DOHH2 (cell line): Measurements from ENCODE around the gene FAM217A.

ENCODE experiments used
- EZH2phosphoT487 ChIP-seq: fragments of 200-600 bp; sonication (generic); IDR thresholded peaks from 2 replicates; pipeline ENCODE4 v1.6.1; 2017; ENCODE audit warnings: borderline replicate concordance, mild to moderate bottlenecking, antibody characterized with exemption, low read length, moderate library complexity, mixed read lengths
- TF ChIP-seq, protein P1 (sequence below): fragments of 200-600 bp; sonication (generic); IDR thresholded peaks from one replicate; pipeline ENCODE4 v1.5.1; 2014; ENCODE audit warnings: antibody characterized with exemption, mild to moderate bottlenecking, low read depth, low read length; ENCODE audit not compliant: poor library complexity, severe bottlenecking

DNA sequence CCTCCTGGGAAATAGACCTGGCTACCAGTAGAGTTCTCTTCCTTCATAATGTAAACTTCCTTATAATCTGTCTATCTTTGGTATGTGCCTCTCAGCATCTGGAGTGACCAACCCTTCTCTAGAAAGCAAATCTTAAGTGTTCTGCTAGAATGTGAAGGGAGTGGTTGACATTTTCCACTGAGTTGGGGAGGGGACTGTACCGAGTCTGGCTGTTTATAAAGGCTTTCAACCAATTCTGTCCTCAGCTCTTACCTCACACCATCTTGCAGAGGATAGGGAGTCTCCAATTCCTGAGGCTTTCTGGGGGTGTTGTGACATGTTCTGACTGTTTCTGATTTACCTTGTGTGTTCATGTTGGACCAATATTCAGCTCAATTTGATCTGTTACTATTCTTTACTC, 39.6 kb downstream of the FAM217A start:
- TF ChIP-seq, protein P1, sequence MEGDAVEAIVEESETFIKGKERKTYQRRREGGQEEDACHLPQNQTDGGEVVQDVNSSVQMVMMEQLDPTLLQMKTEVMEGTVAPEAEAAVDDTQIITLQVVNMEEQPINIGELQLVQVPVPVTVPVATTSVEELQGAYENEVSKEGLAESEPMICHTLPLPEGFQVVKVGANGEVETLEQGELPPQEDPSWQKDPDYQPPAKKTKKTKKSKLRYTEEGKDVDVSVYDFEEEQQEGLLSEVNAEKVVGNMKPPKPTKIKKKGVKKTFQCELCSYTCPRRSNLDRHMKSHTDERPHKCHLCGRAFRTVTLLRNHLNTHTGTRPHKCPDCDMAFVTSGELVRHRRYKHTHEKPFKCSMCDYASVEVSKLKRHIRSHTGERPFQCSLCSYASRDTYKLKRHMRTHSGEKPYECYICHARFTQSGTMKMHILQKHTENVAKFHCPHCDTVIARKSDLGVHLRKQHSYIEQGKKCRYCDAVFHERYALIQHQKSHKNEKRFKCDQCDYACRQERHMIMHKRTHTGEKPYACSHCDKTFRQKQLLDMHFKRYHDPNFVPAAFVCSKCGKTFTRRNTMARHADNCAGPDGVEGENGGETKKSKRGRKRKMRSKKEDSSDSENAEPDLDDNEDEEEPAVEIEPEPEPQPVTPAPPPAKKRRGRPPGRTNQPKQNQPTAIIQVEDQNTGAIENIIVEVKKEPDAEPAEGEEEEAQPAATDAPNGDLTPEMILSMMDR, result no peak
- TF ChIP-seq EZH2phosphoT487, result no peak
